ENCODE data around the gene CAPSL.

CAPSL gene

GRCh38 chr5:35939639-35940038 is 1.2 kb upstream of the CAPSL start (continued):
- TF ChIP-seq TOX (CRISPR knock-in tag; IDR thresholded peaks at IDR 0.05; ENCODE audit: borderline replicate concordance) (no peak), CSDC2 (CRISPR knock-in tag; IDR thresholded peaks at IDR 0.05) (no peak)

DNA sequence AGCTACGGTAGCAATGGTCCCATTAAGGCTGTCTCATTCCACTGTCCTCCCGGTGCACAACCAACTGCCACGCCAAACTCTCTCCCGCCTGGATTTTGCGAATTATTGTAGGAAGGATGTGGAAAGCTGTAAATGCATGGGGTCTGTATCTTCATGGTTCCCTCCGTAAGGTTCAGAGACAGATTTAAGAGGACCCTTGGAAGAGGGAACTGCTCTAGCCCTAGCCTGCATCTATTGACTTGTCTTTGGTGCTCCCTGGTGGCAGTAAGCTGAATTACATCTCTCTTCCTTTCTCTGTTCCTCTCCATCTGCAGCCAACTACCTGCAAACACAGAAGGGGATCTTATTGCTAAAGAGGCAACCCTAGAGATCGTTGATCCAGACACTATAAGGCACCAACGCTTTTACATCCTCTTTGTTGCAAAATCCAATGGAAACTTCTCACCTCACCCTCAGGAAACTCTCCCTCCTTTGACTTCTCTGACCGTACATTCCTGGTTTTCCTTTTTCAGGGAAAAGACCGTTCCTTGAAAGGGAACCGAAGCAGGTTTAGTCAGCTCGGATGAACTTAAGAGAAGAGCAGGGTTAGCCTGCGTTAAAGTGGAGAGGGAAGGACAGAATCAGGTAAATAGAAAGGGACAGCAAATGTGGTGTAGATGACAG is 11.9 kb downstream of the CAPSL start:
- TF ChIP-seq OSR1 (CRISPR knock-in tag; IDR thresholded peaks at IDR 0.05) = no peak
- TF ChIP-seq TCF4 (CRISPR knock-in tag; IDR thresholded peaks at IDR 0.05; ENCODE audit: borderline replicate concordance) = no peak
- no peak for TF ChIP-seq ZFP3 (CRISPR knock-in tag; IDR thresholded peaks at IDR 0.05)
- TF ChIP-seq ZNF70 (CRISPR knock-in tag; IDR thresholded peaks at IDR 0.05) = no peak
- TF ChIP-seq ZNF565 (CRISPR knock-in tag; conservative IDR thresholded peaks at IDR 0.05; ENCODE audit: low read depth) = no peak
- no peak for TF ChIP-seq ARNTL (CRISPR knock-in tag; IDR thresholded peaks at IDR 0.05; ENCODE audit: borderline replicate concordance, low read depth)
- TF ChIP-seq, protein P1, sequence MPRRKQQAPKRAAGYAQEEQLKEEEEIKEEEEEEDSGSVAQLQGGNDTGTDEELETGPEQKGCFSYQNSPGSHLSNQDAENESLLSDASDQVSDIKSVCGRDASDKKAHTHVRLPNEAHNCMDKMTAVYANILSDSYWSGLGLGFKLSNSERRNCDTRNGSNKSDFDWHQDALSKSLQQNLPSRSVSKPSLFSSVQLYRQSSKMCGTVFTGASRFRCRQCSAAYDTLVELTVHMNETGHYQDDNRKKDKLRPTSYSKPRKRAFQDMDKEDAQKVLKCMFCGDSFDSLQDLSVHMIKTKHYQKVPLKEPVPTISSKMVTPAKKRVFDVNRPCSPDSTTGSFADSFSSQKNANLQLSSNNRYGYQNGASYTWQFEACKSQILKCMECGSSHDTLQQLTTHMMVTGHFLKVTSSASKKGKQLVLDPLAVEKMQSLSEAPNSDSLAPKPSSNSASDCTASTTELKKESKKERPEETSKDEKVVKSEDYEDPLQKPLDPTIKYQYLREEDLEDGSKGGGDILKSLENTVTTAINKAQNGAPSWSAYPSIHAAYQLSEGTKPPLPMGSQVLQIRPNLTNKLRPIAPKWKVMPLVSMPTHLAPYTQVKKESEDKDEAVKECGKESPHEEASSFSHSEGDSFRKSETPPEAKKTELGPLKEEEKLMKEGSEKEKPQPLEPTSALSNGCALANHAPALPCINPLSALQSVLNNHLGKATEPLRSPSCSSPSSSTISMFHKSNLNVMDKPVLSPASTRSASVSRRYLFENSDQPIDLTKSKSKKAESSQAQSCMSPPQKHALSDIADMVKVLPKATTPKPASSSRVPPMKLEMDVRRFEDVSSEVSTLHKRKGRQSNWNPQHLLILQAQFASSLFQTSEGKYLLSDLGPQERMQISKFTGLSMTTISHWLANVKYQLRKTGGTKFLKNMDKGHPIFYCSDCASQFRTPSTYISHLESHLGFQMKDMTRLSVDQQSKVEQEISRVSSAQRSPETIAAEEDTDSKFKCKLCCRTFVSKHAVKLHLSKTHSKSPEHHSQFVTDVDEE (CRISPR knock-in tag; IDR thresholded peaks at IDR 0.05) = no peak
- no peak for TF ChIP-seq CSRNP3 (CRISPR knock-in tag; IDR thresholded peaks at IDR 0.05)
- no peak for TF ChIP-seq ESRRG (CRISPR knock-in tag; IDR thresholded peaks at IDR 0.05)
- TF ChIP-seq BACH2 (CRISPR knock-in tag; IDR thresholded peaks at IDR 0.05; ENCODE audit: borderline replicate concordance) = no peak
- TF ChIP-seq, protein P2, sequence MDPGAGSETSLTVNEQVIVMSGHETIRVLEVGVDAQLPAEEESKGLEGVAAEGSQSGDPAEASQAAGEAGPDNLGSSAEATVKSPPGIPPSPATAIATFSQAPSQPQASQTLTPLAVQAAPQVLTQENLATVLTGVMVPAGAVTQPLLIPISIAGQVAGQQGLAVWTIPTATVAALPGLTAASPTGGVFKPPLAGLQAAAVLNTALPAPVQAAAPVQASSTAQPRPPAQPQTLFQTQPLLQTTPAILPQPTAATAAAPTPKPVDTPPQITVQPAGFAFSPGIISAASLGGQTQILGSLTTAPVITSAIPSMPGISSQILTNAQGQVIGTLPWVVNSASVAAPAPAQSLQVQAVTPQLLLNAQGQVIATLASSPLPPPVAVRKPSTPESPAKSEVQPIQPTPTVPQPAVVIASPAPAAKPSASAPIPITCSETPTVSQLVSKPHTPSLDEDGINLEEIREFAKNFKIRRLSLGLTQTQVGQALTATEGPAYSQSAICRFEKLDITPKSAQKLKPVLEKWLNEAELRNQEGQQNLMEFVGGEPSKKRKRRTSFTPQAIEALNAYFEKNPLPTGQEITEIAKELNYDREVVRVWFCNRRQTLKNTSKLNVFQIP (CRISPR knock-in tag; IDR thresholded peaks at IDR 0.05; ENCODE audit: borderline replicate concordance, low read depth) = no peak
- no peak for TF ChIP-seq CREB5 (CRISPR knock-in tag; IDR thresholded peaks at IDR 0.05; ENCODE audit: low read depth)
- no peak for TF ChIP-seq RARB (CRISPR knock-in tag; IDR thresholded peaks at IDR 0.05)
- no peak for TF ChIP-seq ZNF8 (CRISPR knock-in tag; IDR thresholded peaks at IDR 0.05)
- no peak for TF ChIP-seq ZC3H10 (CRISPR knock-in tag; IDR thresholded peaks at IDR 0.05)
- no peak for TF ChIP-seq CSDC2 (CRISPR knock-in tag; IDR thresholded peaks at IDR 0.05)
- TF ChIP-seq SNAI2 (CRISPR knock-in tag; IDR thresholded peaks at IDR 0.05) = no peak
- ATAC-seq = peak; percentile 76

GRCh38 chr5:35924950-35925722 is 13.3 kb downstream of the CAPSL start:
- ATAC-seq = peak; percentile 94
- TF ChIP-seq PPARA (CRISPR knock-in tag; IDR thresholded peaks at IDR 0.05; ENCODE audit: borderline replicate concordance) (no peak), ESRRG (CRISPR knock-in tag; IDR thresholded peaks at IDR 0.05) (no peak), GLIS3 (CRISPR knock-in tag; IDR thresholded peaks at IDR 0.05) (no peak), CREB5 (CRISPR knock-in tag; IDR thresholded peaks at IDR 0.05; ENCODE audit: low read depth) (no peak), ZNF565 (CRISPR knock-in tag; conservative IDR thresholded peaks at IDR 0.05; ENCODE audit: low read depth) (no peak)

All from SK-N-SH treated with all-trans-retinoic acid at 6 μM for 48 hours (cell line).